HepG2 (cell line): ENCODE measurements around the gene DNASE1. TPM values are rescaled to one million over a fixed set of nuclear protein-coding genes. Genes with fewer than 3 reads are reported as not detected.

ENCODE experiments used
- HIC2 ChIP-seq: sonication (generic); formaldehyde crosslinking; IDR thresholded peaks from 2 replicates; pipeline ENCODE4 v1.9.0; 2022; ENCODE audit warnings: low read depth, missing genetic modification reagents
- HNF1B ChIP-seq: sonication (generic); formaldehyde crosslinking; IDR thresholded peaks from 2 replicates; pipeline ENCODE4 v1.5.1; 2020; ENCODE audit warnings: mild to moderate bottlenecking, moderate library complexity, missing genetic modification reagents
- HNRNPL ChIP-seq: fragments of 200-400 bp; formaldehyde crosslinking; IDR thresholded peaks from 2 replicates; pipeline ENCODE4 v1.6.1; 2017; ENCODE audit warnings: mild to moderate bottlenecking, low read depth, low read length
- MEIS1 ChIP-seq: sonication (generic); formaldehyde crosslinking; IDR thresholded peaks from 2 replicates; pipeline ENCODE4 v1.9.0; 2021; ENCODE audit warnings: mild to moderate bottlenecking, missing genetic modification reagents, moderate library complexity, borderline replicate concordance
- TP53 ChIP-seq: sonication (generic); formaldehyde crosslinking; conservative IDR thresholded peaks from 2 replicates; pipeline ENCODE4 v1.4.0; 2020; ENCODE audit warnings: missing genetic modification reagents
- ZBTB33 ChIP-seq: sonication (generic); formaldehyde crosslinking; IDR thresholded peaks from 2 replicates; pipeline ENCODE4 v1.4.0; 2020; ENCODE audit warnings: missing genetic modification reagents
- ZFX ChIP-seq: sonication (generic); formaldehyde crosslinking; IDR thresholded peaks from 2 replicates; pipeline ENCODE4 v1.4.0; 2020; ENCODE audit warnings: mild to moderate bottlenecking, low read depth, missing genetic modification reagents, moderate library complexity
- ZNF318 ChIP-seq: sonication (generic); formaldehyde crosslinking; IDR thresholded peaks from 2 replicates; pipeline ENCODE4 v1.4.0; 2020; ENCODE audit warnings: mild to moderate bottlenecking, missing genetic modification reagents
- ZNF75D ChIP-seq: sonication (generic); formaldehyde crosslinking; IDR thresholded peaks from 2 replicates; pipeline ENCODE4 v1.8.1; 2023; ENCODE audit warnings: missing genetic modification reagents, mild to moderate bottlenecking, borderline replicate concordance
- polyA plus RNA-seq, 8 experiments: library from polyadenylated mRNA; depleted of rRNA in 3 of 8; stranded (reverse) in 7 of 8; unstranded in 1 of 8; fragments of >200 nt; fragmentation: Illumina TruSeq in 4 of 8; extraction: Trizol in 4 of 8; gene quantifications; 2 replicates each; pipeline versions ENCODE4 v1.2.1 to v1.2.3, GENCODE V29; 2011 to 2016; ENCODE audit warnings: low read depth in 4 of 8, missing spikeins in 1 of 8, mixed read lengths in 1 of 8; ENCODE audit not compliant: insufficient read depth in 1 of 8
- total RNA-seq, 5 experiments: library from RNA; depleted of rRNA; stranded (reverse); fragments of >200 nt; fragmentation: Illumina TruSeq; extraction: Trizol; gene quantifications; 2 replicates each; pipeline ENCODE4 v1.2.3, GENCODE V29; 2016; ENCODE audit warnings: low read depth in 1 of 5

DNASE1 gene
- total and polyA plus RNA-seq, 2 of the 13 experiments (the other 11 are each of a cell fraction or from before 2014, with no cell fraction given): 7.1 to 11.1 TPM

GRCh38 chr16:3645504-3646347, 8.8 kb upstream of the DNASE1 start (continued):
- no peak for TF ChIP-seq HNF1B (CRISPR knock-in tag)
- TF ChIP-seq ZNF75D (CRISPR knock-in tag): no peak
- TF ChIP-seq ZNF318 (CRISPR knock-in tag): no peak
- TF ChIP-seq HNRNPL: peak; percentile 74
- TF ChIP-seq MEIS1 (CRISPR knock-in tag): 0 out of 2 replicates have a peak, but pooled peaks have one; percentile 16
- no peak for TF ChIP-seq TP53
- 0 out of 2 replicates have a peak, but pooled peaks have one; percentile 63 for TF ChIP-seq ZBTB33 (CRISPR knock-in tag)
- peak; percentile 74; the same call in 1 of the 2 replicates for TF ChIP-seq HIC2
- TF ChIP-seq ZFX (CRISPR knock-in tag): peak; percentile 42; the same call in 1 of the 2 replicates
